ENCODE data around the gene ALKBH2.

The ALKBH2 gene

DNA sequence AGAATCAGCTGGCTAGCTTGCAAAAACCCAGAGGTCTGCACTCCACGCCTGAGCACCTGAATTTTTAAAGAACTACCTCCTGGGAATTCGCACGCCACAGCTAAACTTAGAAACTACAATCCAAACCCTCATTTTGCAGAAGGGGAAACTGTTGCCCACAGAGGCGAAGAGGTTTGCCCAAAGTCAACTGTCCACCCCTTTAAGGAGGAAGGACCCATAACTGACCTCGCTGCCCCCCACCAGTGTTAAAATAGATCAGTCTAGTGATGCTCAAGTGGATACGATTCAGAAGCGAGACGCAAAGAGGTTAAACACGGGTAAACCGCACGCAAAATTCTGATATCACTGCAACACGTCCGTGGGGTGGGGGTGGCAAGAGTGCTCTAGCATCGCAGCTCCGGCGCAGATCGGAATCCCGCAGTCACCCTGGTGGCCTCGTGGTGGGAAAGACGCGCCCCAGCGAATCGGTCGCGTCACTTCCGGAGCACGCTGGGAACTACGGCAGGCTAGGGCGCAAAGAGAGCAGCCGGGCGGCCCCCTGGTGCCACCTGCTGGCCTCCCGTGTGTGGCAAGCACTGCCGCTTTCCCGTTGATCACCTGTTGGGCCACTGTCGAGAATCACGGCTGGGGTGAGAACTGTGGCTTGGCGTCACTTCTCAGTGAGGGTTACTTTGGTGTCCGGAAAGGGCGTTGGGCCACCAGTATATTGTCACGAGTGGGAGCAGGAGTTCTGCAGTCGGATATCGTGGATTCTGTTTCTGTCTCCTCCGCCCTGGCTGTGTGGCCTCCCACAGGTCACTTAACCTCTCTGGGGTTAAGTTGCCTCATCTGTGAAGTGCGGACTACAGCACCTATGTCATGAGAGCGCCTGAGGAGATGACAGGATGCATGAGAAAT is at the start of gene ALKBH2:
ALKBH2 (minus strand) TSS at position 451 of the 897 bp plus-strand sequence. CDS start 686 bp downstream, outside the sequence.
- peak; percentile 97 for DNase-seq

GRCh38 chr12:109140560-109140959 is 47.3 kb upstream of the ALKBH2 start:
- no peak for DNase-seq

GRCh38 chr12:109139791-109140190 is 46.5 kb upstream of the ALKBH2 start:
- DNase-seq: no peak

GRCh38 chr12:109139360-109139759 is 46.1 kb upstream of the ALKBH2 start:
- DNase-seq: no peak

- DNase-seq: no peak
Observed at GRCh38 chr12:109137055-109137454, 43.8 kb upstream of the ALKBH2 start.

GRCh38 chr12:109134186-109134917 is 41.1 kb upstream of the ALKBH2 start:
- peak; percentile 36 for DNase-seq

DNA sequence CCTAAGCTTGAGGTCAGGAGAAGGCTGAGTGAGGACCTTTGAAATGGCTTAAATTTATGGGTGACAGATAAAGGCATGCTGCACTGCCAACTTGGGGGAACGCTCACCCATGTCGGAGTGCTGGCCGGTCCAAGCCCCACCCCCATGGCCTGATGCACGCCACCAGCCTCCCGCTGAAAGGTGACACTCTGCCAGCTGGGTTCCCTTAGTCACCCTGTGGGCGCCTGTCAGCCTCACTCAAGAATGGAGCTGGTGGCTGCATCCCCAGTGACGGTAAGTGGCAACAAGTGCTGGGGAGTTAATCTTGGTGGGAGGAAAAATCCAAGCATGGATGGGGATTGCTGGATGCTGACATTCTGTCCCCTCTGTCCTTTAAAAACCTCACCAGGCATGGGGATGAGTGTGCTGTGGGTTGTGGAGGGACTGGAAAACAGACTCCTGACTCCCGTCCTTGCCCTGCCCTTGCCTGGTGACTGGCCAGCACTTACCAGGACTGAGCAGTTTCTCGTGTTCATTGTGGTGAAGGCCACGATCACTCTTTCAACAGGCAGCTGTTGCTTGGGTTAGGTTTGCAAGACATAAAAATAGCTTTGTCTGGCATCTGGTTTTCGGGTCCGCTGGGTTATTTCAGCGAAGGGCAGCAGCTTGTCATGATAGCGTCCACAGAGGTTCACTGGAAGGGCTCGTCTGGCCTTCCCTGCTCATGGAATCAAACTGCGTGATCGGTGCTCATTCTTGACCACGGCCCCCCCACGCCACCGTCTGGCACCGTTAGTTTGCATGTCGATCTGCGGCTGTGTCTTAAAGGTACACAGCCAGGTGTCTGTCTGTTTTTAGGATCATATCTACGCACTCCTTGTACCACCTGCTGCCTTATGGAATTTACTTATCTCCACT is 38.1 kb upstream of the ALKBH2 start:
- no peak for DNase-seq

DNA sequence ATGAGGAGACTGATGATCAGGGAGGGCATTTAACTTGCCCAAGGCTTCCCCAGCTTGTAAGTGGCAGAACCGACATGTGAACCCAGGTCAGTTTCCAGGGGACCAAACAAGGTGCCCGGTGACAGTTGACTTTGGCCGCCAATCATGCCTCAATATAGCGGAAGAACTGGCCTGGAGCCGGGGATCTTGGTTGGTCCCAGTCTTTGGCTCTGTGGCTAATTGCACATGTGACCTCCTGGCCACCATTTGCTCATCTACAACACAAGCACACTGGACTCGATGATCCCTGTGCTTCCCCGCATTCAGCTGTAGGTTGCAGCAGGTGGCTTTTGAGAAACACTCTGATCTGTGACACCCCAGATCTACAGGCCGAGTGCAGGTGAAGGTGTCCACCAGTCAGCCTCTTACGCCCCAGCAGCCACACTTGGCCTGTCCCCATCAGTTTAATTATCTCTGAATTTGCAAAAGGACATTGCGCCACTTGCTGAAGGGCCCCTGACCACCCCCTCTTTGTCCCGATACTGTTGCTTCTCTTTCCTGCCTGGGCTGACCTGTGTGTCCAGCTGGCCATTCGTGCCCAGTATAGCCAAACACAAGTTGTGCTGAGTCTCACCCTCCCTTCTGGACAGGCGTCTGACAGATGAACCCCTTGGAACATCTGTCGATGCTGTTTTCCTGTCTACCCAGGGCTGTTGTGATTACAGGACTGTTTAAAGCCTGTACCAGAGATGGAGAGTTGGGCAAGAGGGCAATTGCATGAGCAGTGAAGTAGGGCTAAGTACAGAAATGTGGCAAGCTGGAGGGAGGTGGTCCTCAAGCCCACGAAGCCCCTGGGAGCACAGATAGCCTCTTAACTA is 37.3 kb upstream of the ALKBH2 start:
- no peak for DNase-seq

DNA sequence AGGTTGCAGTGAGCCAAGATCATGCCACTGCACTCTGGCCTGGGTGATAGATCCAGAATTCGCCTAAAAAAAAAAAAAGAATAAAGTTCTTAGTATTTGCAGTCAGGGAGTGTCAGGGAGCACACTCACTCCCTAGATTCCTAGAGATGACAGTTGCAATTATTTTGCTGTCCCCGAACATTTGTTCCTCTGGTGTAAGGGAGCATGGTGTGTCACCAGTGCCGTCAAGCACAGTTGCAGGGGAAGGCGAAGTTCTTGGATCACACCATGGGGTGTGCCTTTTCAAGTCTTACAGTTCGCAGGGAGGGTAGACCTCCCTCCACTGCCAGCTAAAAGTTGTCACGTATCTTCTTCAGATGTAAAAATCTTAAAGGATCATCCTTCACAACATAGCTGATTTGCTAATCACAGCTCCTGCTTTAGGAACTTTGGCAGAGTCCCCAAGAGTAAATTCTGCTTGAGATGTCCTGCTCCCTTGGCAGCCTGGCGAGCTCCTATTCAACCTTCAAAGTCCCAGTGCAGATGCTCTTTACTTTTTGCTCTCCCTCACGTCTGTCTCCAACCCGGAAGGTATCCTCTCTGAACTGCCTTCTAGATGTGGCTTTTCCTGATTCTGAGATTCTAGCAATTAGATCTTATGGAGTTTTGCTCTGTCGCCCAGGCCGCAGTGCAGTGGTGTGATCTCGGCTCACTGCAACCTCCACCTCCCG is 34.4 kb upstream of the ALKBH2 start:
- no peak for DNase-seq

- no peak for DNase-seq
Observed at GRCh38 chr12:109126784-109127183, 33.5 kb upstream of the ALKBH2 start.

- DNase-seq: no peak
Observed at GRCh38 chr12:109125791-109126190, 32.5 kb upstream of the ALKBH2 start.

- no peak for DNase-seq
Observed at GRCh38 chr12:109124878-109125648, 31.8 kb upstream of the ALKBH2 start.

- no peak for DNase-seq
Observed at GRCh38 chr12:109121346-109121880, 28.1 kb upstream of the ALKBH2 start.

DNA sequence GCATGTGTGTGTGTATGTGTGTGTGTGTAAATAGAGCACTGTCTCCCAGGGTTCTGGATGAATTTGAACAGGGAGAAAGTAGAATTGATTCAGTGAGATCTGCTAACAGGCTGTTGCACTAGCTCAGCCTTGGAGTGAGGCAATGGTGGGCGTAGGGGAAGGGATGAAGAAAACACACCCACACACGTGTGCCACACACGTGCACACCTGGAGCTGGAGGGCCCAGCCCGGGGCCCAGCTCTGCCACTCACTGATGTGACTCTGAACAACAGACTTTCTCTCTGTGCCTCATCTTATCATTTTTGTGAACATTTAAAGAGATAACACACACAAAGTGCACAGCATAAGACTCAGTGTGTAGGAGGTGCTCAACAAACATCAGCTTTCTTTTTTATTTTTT is 27.3 kb upstream of the ALKBH2 start:
- no peak for DNase-seq

- no peak for DNase-seq
Observed at GRCh38 chr12:109120095-109120494, 26.8 kb upstream of the ALKBH2 start.

GRCh38 chr12:109116611-109116949 is 23.3 kb upstream of the ALKBH2 start:
- DNase-seq: no peak

GRCh38 chr12:109115758-109116610 is 22.7 kb upstream of the ALKBH2 start, which contains the start of gene ACACB:
TSS of gene ACACB (plus strand) at chr12:109116587. CDS start at chr12:109139406, 22,819 bp downstream.
- peak; percentile 31 for DNase-seq

DNA sequence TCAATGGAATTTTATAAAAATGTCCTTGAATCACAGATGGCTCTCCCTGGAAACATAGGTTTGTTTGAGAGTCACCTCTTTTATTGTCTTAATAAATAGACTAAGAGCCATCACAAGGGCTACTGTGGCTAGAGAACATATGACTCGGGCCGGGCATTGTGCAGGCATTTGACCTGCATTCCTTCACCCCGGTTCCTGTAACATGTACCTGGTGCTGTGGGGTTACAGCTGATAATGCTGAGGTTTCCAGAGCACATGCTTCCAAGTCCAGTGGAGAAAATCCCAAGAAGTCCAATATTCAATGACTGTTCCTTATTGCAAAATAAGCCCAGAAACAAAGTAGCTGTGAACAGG is 22.1 kb upstream of the ALKBH2 start:
- no peak for DNase-seq

DNA sequence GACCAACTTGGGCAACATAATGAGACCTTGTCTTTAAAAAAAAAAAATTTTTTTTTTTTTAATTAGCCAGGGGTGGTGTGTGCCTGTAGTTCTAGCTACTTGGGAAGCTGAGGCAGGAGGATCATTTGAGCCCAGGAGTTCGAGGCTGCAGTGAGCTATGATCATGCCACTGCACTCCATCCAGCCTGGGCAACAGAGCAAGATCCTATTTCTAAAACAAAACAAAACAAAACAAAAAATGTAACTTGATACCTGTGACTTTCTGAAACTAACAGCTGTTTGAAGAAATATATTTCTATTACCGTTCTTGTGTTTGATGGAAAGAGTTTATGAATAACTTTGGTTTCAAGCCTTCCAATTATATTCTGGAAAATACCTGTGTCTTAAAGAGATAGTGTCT is 21.4 kb upstream of the ALKBH2 start:
- no peak for DNase-seq
